AG10803 (cell line): ENCODE data around the gene AQP7.
"Not testable (repeated sequence)": the region's sequence is repeated elsewhere in the genome, so short reads cannot be mapped to it uniquely, and the experiment has no call there.

Experiments used
- DNase-seq: peaks from one replicate; pipeline ENCODE4 v3.0.0; 2010; ENCODE audit warnings: low read depth
- H3K4me3 ChIP-seq: 2 replicates; pipeline ENCODE4 v1.5.1; 2011; ENCODE audit warnings: mild to moderate bottlenecking, low read length, control low read depth
- TF ChIP-seq, protein P1 (sequence below): conservative IDR thresholded peaks from 2 replicates; pipeline ENCODE4 v1.5.1; 2011; ENCODE audit warnings: mild to moderate bottlenecking, low read length, control low read depth, inconsistent platforms

The AQP7 gene

DNA sequence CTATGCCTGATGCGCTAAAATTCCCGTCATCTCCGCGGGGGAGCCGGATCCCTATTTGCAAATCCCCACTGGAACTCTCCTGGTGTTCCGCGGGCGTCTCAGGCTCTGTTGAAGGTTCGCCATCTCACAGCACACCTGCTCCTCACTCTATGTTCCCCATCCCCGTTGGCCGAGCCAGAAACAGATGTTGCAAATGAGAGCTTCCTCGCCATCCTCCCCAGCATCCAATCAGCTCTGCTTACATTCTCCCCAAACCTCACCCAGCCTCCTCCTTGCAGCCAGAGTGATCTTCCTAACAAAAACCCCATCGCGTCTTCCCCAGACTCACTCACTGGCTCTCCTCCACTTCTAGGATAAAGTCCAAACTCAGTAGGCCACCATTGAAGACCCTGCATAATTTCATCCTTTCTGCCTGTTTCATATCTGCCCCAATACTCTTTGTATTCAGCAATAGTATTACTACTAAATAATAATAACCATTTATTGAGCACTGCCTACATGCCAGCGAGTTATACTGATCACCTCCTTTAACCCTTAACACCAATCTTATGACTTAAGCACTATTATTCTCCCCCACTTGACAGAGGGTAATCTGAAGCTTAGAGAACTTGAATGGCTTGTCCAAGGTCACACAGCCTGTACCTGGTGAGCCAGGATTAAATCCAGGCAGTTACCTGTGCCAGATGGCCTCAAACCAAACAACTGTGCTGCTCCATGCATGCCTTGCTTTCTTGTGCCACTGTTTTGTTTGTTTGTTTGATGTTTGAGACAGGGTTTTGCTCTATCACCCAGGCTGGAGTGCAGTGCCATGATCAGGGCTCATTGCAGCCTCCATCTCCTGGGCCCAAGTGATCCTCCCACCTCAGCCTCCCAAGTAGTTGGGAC is 14.0 kb downstream of the AQP7 start:
- TF ChIP-seq, protein P1, sequence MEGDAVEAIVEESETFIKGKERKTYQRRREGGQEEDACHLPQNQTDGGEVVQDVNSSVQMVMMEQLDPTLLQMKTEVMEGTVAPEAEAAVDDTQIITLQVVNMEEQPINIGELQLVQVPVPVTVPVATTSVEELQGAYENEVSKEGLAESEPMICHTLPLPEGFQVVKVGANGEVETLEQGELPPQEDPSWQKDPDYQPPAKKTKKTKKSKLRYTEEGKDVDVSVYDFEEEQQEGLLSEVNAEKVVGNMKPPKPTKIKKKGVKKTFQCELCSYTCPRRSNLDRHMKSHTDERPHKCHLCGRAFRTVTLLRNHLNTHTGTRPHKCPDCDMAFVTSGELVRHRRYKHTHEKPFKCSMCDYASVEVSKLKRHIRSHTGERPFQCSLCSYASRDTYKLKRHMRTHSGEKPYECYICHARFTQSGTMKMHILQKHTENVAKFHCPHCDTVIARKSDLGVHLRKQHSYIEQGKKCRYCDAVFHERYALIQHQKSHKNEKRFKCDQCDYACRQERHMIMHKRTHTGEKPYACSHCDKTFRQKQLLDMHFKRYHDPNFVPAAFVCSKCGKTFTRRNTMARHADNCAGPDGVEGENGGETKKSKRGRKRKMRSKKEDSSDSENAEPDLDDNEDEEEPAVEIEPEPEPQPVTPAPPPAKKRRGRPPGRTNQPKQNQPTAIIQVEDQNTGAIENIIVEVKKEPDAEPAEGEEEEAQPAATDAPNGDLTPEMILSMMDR, result no peak
- DNase-seq, result no peak

DNA sequence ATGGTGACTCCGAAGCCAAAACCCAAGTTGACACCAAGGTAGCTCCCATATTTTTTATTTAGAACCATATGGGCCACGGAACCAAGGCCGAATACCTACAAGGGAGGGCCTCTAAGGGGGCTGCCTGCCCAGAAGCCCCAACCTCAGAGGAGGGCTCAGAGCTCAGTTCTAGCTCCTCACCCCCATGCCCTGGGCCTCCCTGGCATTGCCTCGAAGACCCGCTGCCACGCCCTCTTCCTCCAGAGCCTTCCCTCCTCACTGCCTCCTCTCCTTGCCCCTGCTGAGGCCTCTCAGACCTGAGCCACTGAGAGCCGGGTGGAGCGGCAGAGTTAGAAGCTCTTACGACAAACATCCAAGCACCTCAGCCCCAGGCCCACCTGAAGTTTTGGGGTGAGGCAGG is 15.4 kb downstream of the AQP7 start:
- not testable (repeated sequence) for DNase-seq, H3K4me3 ChIP-seq

More for the DNA sequence above, 14.0 kb downstream of the AQP7 start:
- H3K4me3 ChIP-seq, result no peak overlapping the region

DNA sequence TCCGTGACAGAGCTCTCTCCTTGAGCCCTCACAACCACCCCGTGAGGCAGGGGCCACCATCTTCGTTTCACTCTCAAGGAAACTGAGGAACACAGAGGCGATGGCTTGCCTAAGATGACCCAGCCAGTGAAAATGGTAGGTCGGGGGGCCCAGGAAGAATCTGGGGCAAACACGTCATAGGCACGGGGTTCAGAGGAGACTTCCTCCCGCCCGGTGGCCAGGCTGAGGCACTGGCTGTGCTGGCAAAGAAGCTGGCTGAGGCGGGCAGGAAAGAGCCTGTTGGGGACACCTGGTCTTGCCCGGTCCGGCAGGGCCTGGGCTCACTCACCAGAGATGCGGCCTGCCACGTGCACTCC is 15.7 kb downstream of the AQP7 start:
- DNase-seq, H3K4me3 ChIP-seq: not testable (repeated sequence)

DNA sequence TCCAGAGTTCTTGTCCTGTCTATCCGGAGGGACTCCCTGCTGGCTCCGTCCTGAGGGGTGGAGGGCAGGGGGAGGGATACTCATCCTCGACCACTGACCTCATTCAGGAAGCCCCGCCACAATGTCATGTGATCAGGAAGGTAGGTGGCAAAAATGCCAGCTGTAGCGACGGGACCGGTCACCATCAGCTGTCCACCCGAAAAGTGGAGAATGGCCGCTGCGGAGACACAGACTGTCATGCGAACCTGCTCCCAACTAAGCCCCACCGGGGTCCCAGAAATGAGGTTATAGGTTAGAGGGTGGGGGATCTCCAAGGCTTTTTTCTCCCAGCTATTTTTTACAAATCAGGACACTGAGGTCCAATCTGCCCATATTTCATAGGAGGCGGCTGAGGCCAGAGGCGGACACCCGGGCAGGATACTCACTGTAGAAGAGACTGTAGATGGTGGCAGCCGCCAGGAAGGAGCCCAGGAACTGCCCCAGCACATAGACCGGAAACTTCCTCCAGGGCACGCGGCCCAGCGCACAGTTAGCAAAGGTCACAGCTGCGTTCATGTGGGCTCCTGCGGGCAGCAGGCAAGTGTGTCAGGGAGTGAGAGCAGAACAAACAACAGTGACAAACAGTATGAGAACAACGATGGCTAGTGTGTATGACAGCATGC is 16.3 kb downstream of the AQP7 start:
- DNase-seq, H3K4me3 ChIP-seq: not testable (repeated sequence)

DNA sequence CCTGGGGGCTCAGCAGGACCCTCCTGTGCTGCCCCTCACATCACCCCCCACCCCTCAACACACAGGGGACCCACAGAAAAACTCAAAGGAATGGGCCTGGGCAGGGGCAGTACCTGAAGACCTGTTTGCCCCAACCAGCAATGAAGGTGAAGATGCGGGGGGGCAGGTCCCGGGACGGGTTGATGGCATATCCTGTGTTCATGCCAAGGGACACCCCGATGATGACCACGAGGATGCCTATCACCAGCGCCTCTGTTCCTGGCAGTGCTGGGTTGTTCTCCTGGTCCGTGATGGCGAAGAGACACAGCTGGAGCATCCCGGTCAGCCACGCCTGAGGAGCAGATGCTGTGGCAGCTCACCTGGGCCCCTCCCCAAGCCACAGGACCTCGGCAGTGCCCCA is 16.8 kb downstream of the AQP7 start:
- H3K4me3 ChIP-seq, DNase-seq: not testable (repeated sequence)

DNA sequence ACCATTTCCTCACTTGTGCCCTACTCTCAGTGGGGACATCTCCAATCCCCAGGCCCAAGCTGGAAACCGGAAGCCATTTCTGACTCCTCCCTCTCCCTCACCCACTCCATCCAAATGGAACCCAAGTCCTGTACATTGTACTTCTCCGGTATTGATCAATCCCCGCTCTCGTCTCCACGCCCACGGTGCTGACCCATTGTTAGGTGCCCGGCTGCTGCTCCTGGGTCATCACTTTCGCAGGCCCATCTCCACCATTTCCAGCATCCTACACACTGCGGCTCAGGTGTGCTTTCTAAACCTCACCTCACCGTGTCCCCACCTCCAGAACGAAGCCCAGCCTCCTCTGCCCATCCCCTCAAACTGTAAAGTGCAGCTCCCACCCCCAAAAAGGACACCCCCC is 19.0 kb downstream of the AQP7 start:
- not testable (repeated sequence) for DNase-seq, H3K4me3 ChIP-seq

DNA sequence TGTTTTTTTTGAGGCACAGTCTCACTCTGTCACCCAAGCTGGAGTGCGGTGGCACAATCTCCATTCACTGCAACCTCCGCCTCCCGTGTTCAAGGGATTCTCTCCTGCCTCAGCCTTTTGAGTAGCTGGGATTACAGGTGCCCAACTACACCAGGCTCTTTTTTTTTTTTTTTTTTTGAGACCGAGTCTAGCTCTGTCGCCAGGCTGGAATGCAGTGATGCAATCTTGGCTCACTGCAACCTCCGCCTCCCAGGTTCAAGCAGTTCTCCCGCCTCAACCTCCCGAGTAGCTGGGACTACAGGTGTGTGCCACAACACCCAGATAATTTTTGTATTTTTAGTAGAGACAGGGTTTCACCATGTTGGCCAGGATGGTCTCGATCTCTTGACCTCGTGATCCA is 20.0 kb downstream of the AQP7 start:
- H3K4me3 ChIP-seq, DNase-seq: not testable (repeated sequence)

DNA sequence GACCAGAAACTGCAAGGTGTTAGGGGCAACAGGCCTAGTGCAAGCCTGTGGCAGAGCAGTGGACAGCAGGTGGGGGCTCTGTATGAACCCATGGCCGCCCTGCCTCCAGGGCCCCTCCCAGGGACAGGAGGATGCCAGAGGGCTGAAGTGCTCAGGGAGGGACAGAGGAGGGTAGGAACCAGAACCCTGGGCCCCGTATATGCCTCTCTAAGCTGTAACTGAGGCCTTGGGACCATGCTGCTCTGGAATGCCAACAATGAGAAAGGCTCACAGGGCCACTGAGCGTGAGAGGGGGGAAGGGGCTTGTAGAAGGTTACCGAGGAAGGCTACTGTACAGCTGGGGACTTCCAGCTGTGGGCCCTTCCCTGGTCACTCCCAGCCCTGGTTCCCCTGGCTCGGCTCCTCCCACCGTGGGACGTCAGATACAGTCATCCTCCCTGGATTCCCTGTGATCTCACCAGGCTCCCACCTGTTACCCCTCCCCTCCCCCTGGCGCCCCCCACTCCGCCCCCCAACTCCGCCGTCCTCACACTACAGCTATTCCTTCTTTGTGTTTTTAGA is 21.1 kb downstream of the AQP7 start:
- no peak for DNase-seq

DNA sequence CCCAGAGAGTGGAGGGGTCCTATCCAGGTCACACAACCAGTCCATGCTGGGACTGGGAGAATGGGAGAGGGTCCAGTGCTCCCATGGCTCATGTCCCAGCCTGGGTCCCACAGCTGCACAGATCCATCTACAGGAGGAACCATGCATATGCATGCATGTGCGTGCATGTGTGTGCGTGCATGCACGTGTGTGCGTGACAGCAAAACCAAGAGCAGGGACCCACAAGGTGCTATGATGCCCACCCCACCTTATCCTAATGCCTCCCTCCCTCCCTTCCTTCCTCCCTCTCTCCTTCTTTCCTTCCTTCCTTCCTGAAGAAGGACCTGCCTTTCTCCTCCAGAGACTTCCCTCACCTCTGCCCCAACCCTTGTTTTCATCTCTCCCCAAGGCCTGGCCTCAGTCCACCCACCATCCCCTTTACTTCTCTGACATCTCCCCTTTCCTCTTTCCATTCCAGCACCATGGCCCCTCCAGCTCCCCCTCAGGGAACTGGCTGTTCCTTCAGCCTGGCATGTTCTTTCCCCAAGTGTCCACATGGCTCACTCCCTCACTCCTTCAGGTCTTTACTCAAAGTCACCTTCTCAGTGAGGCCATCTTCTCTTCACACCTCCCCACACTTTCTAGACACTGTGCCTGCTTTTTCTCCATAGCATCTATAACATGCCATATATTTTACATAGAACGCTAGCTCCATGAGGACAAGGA is 21.8 kb downstream of the AQP7 start:
- H3K4me3 ChIP-seq, result no peak overlapping the region
- TF ChIP-seq, protein P1, result no peak

More for the DNA sequence above, 21.1 kb downstream of the AQP7 start:
- TF ChIP-seq, protein P1, result no peak
- H3K4me3 ChIP-seq, result no peak overlapping the region

DNA sequence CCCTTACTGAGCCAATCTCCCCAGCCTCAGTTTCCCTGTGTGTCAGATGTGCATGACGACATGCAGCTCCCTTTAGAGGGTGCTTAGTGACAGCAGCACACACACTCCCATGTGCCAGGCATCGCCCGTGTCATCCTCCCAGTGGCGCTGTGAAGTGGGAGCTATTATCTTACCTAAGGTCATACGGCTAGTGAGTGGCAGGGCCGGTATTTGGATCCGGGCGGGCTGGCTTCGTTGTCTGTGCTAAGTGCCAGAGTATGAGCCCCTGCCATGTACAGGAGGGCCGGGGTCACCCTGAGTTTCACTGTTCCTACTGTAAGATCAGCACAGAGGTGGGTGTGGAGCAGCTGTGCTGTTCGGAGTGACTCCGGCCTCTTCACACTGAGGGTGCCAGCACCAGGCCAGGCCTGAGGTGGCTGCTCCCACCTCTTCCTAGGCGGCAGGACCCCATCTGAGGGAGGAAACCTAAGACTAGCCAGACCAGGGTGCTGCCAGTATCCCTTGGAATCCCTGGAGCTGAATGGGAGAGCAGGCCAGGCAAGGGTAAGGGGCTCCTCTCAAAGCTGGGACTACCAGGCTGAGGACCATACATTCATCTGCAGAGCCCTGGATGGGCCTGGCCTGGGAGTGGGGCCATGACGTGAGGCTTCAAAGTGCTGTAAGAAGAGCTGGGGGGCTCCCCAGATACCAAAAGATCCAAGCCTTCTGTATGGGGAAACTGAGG is 22.5 kb downstream of the AQP7 start:
- no peak overlapping the region for H3K4me3 ChIP-seq
- TF ChIP-seq, protein P1, result no peak
- DNase-seq, result no peak

More for the DNA sequence above, 21.8 kb downstream of the AQP7 start:
- no peak for DNase-seq
